OCI-LY7 (cell line): ENCODE results near the gene GRID1. TPM values are rescaled to one million over a fixed set of nuclear protein-coding genes. Genes with fewer than 3 reads are reported as not detected.

Source experiments
- BruUV-seq: library from RNA; stranded (reverse); fragments of 400-500 nt; replicated peaks from 2 replicates; lab custom pipeline; 2021; lab: Mats Ljungman, UMichigan
- CTCF ChIA-PET: fragments of 300-600 bp; sonication (Branson Sonifier 250); formaldehyde crosslinking; loops from one replicate; lab custom pipeline; 2022; ENCODE audit warnings: antibody characterized with exemption; ENCODE audit not compliant: unreplicated experiment; lab: Charles Lee
- POLR2A ChIA-PET: fragments of 300-600 bp; sonication (Branson Sonifier 250); formaldehyde crosslinking; loops from one replicate; lab custom pipeline; 2022; ENCODE audit warnings: antibody characterized with exemption; lab: Charles Lee
- DNase-seq: peaks from one replicate; pipeline ENCODE4 v3.0.0-alpha.2; 2015; ENCODE audit warnings: low spot score
- H2AFZ ChIP-seq: fragments of 200-600 bp; sonication (generic), shearing (Covaris generic); 2 replicates; pipeline ENCODE4 v1.6.1; 2014; ENCODE audit warnings: mild to moderate bottlenecking, antibody characterized with exemption, low read length, moderate library complexity
- H3K27ac ChIP-seq: fragments of 200-600 bp; sonication (generic); 2 replicates; pipeline ENCODE4 v1.5.1; 2014; ENCODE audit warnings: mixed run types, low read depth, mild to moderate bottlenecking, moderate library complexity, low read length, inconsistent platforms; ENCODE audit not compliant: poor library complexity, severe bottlenecking
- H3K36me3 ChIP-seq: fragments of 200-600 bp; sonication (generic); 2 replicates; pipeline ENCODE4 v1.6.1; 2014; ENCODE audit warnings: mild to moderate bottlenecking, antibody characterized with exemption, low read length, moderate library complexity, mixed read lengths; ENCODE audit not compliant: insufficient read depth
- H3K4me1 ChIP-seq: fragments of 200-600 bp; sonication (generic); 2 replicates; pipeline ENCODE4 v1.5.1; 2014; ENCODE audit warnings: mild to moderate bottlenecking, low read length; ENCODE audit not compliant: insufficient read depth, poor library complexity, severe bottlenecking
- H3K4me2 ChIP-seq: fragments of 200-600 bp; sonication (generic); 2 replicates; pipeline ENCODE4 v1.6.1; 2014; ENCODE audit warnings: mild to moderate bottlenecking, low read length
- H3K4me3 ChIP-seq: fragments of 200-600 bp; sonication (generic); 2 replicates; pipeline ENCODE4 v1.5.1; 2014; ENCODE audit warnings: mild to moderate bottlenecking, low read depth, low read length; ENCODE audit not compliant: poor library complexity, severe bottlenecking
- H3K79me2 ChIP-seq: fragments of 200-600 bp; sonication (generic); 2 replicates; pipeline ENCODE4 v1.6.1; 2016; ENCODE audit warnings: low read depth, mild to moderate bottlenecking, low read length, moderate library complexity, mixed read lengths; ENCODE audit not compliant: insufficient read depth
- H3K9me2 ChIP-seq: fragments of 200-600 bp; sonication (generic); 2 replicates; pipeline ENCODE4 v1.6.1; 2016; ENCODE audit warnings: mild to moderate bottlenecking, low read length, mixed read lengths; ENCODE audit not compliant: insufficient read depth
- H3K9me3 ChIP-seq: fragments of 200-600 bp; sonication (generic); 2 replicates; pipeline ENCODE4 v1.6.1; 2014; ENCODE audit warnings: mild to moderate bottlenecking, mixed run types, low read length, mixed read lengths
- H4K20me1 ChIP-seq: fragments of 200-600 bp; sonication (generic); 2 replicates; pipeline ENCODE4 v1.6.1; 2014; ENCODE audit warnings: mild to moderate bottlenecking, antibody characterized with exemption, low read length, moderate library complexity, mixed read lengths; ENCODE audit not compliant: insufficient read depth
- CTCF ChIP-seq: fragments of 200-600 bp; sonication (generic); conservative IDR thresholded peaks from 2 replicates; pipeline ENCODE4 v1.5.1; 2014; ENCODE audit warnings: mild to moderate bottlenecking, antibody characterized with exemption, low read length, moderate library complexity, mixed read lengths
- EZH2phosphoT487 ChIP-seq: fragments of 200-600 bp; sonication (generic); IDR thresholded peaks from 2 replicates; pipeline ENCODE4 v1.6.1; 2018; ENCODE audit warnings: low read depth, borderline replicate concordance, mild to moderate bottlenecking, mixed run types, antibody characterized with exemption, low read length, moderate library complexity, mixed read lengths
- intact Hi-C: fragments of 100-400 bp; cut with micrococcal nuclease; formaldehyde crosslinking; loops from one replicate; pipeline ENCODE4 v1.10.0; 2022; ENCODE audit not compliant: unreplicated experiment
- total RNA-seq, 2 experiments: library from RNA; depleted of rRNA in 1 of 2; stranded (reverse); fragments of >200 nt in 1 of 2; shearing (Covaris generic) in 1 of 2; gene quantifications; 2 replicates each; pipeline ENCODE4 v1.2.3, GENCODE V29; 2014 to 2022

The GRID1 gene
- total RNA-seq, 2 experiments from 2014 or later, result 1.6 to 3.7 TPM

- Histone ChIP-seq H3K4me1 (peaks cover 9% of the 10 kb centered on the region), H3K4me3 (no peak overlapping the region), H3K9me3 (no peaks in the 10 kb centered on the region), H3K27ac (no peak overlapping the region), H4K20me1 (no peaks in the 10 kb centered on the region), H3K36me3 (no peaks in the 10 kb centered on the region), H3K79me2 (no peaks in the 10 kb centered on the region), H2AFZ (no peak overlapping the region), H3K4me2 (no peak overlapping the region), H3K9me2 (no peaks in the 10 kb centered on the region)
- ChIA-PET POLR2A (no interaction called here), CTCF (no interaction called here)
- BruUV-seq, result no TSS peak
- intact Hi-C loops, result no loop called here
- DNase-seq, result no peak
- TF ChIP-seq EZH2phosphoT487 (no peak), CTCF (no peak; the same call in 1 of the 2 replicates)
Observed at GRCh38 chr10:86363184-86363832, 3.3 kb downstream of the GRID1 start.

- BruUV-seq, result no TSS peak
- TF ChIP-seq CTCF, result no peak
- TF ChIP-seq EZH2phosphoT487, result no peak
Observed at GRCh38 chr10:86362586-86363183, 3.9 kb downstream of the GRID1 start.

GRCh38 chr10:86362129-86362527 is 4.5 kb downstream of the GRID1 start:
- Histone ChIP-seq H3K36me3 (no peaks in the 10 kb centered on the region), H3K4me3 (no peak overlapping the region), H4K20me1 (no peaks in the 10 kb centered on the region), H3K9me3 (no peaks in the 10 kb centered on the region), H3K9me2 (no peaks in the 10 kb centered on the region), H3K4me1 (peaks cover 13% of the 10 kb centered on the region), H3K4me2 (no peak overlapping the region), H3K79me2 (no peaks in the 10 kb centered on the region), H2AFZ (no peak overlapping the region), H3K27ac (no peak overlapping the region)
- TF ChIP-seq CTCF (no peak), EZH2phosphoT487 (no peak)
- no peak for DNase-seq
- ChIA-PET POLR2A (interaction anchor here (0.6 to 1.3 kb wide), 4 partner anchors 13 to 1036 kb away, joined by 3 to 5 read pairs (median 3); no protein-coding TSS in a partner anchor), CTCF (interaction anchor here (1.5 to 1.6 kb wide), 2 partner anchors 13 to 14 kb away, joined by 3 to 4 read pairs; no protein-coding TSS in a partner anchor)
- no TSS peak for BruUV-seq
- intact Hi-C loops, result no loop called here

More at GRCh38 chr10:86362586-86363183, 3.9 kb downstream of the GRID1 start:
- Histone ChIP-seq H3K9me3 (no peaks in the 10 kb centered on the region), H3K4me2 (no peak overlapping the region), H4K20me1 (no peaks in the 10 kb centered on the region), H3K27ac (no peak overlapping the region), H3K4me1 (peaks cover 13% of the 10 kb centered on the region), H2AFZ (no peak overlapping the region), H3K4me3 (no peak overlapping the region), H3K9me2 (no peaks in the 10 kb centered on the region), H3K79me2 (no peaks in the 10 kb centered on the region), H3K36me3 (no peaks in the 10 kb centered on the region)
- POLR2A ChIA-PET, result interaction anchor here (0.6 kb wide), 1 partner anchor 1036 kb away, joined by 3 read pairs; no protein-coding TSS in a partner anchor
- intact Hi-C loops, result no loop called here
- CTCF ChIA-PET, result no interaction called here
- no peak for DNase-seq
